Adrenal gland (tissue), 12 donors: ENCODE measurements around the gene PRR33. TPM values are rescaled to one million over a fixed set of nuclear protein-coding genes. Genes with fewer than 3 reads are reported as not detected.

ENCODE experiments used
- DNase-seq, 7 donors: peaks; one replicate each; pipeline ENCODE4 v3.0.0-alpha.2; 2019 to 2020
- H3K27ac ChIP-seq, 5 donors: fragments of 200-600 bp; sonication (generic) in 4 of 5; 1 replicate in 3 of 5; 2 replicates in 2 of 5; pipeline versions ENCODE4 v1.5.1 to v1.8.0; 2016 to 2020; ENCODE audit warnings: mild to moderate bottlenecking in 1 of 5
- H3K27me3 ChIP-seq: fragments of 200-600 bp; 2 replicates; pipeline ENCODE4 v1.8.0; 2021
- H3K36me3 ChIP-seq, 2 donors: fragments of 200-600 bp; replicated peaks in 1 of 2; 1 replicate in 1 of 2; 2 replicates in 1 of 2; pipeline versions ENCODE4 v1.5.1 to v1.8.0; 2018 to 2022
- H3K4me1 ChIP-seq, 2 donors: fragments of 200-600 bp; replicated peaks in 1 of 2; 1 replicate in 1 of 2; 2 replicates in 1 of 2; pipeline versions ENCODE4 v1.5.1 to v1.8.0; 2018 to 2021
- H3K4me3 ChIP-seq, 4 donors: fragments of 200-600 bp; sonication (generic) in 3 of 4; one replicate each; pipeline ENCODE4 v1.5.1; 2016 to 2018
- H3K9me3 ChIP-seq, 3 donors: fragments of 200-600 bp; sonication (generic) in 1 of 3; replicated peaks in 1 of 3; 1 replicate in 2 of 3; 2 replicates in 1 of 3; pipeline versions ENCODE4 v1.5.1 to v1.8.0; 2016 to 2021
- POLR2A ChIP-seq, 2 donors: fragments of 450-650 bp; IDR thresholded peaks; one replicate each; pipeline ENCODE4 v1.6.1; 2017; ENCODE audit warnings: antibody characterized with exemption in 2 of 2, mild to moderate bottlenecking in 2 of 2, moderate library complexity in 1 of 2
- WGBS, 4 donors: extraction: QIAGEN DNeasy Blood & Tissue Kit in 2 of 4; methylation state at CpG; one replicate each; pipeline versions ENCODE4 v1.1.5 to v1.1.7; 2013 to 2017; 5-methylcytosine and 5-hydroxymethylcytosine counted together
- intact Hi-C, 2 donors: fragments of 100-400 bp; cut with DNase I; formaldehyde crosslinking; loops; one replicate each; pipeline versions ENCODE4 v1.14.1 to v1.15.0; 2022 to 2023
- polyA plus RNA-seq, 3 donors: library from polyadenylated mRNA; stranded (reverse); fragments of 200-250 nt in 2 of 3; fragments of 350-450 nt in 1 of 3; fragmentation: Illumina TruSeq in 1 of 3; extraction: RNeasy Lipid Tissue Mini Kit (QIAGEN cat#74804) in 1 of 3; gene quantifications; one replicate each; pipeline ENCODE4 v1.2.3, GENCODE V29; 2013 to 2014
- total RNA-seq, 9 donors: library from RNA; depleted of rRNA in 4 of 9; stranded (reverse); fragments of >200 nt in 4 of 9; fragments of 120-200 nt in 1 of 9; fragmentation: NEBNext Ultra II Directional in 1 of 9; extraction: Animal tissue kit (Norgen Biotek cat#: 25700) in 1 of 9; gene quantifications; one replicate each; pipeline versions ENCODE4 v1.1.0 to v1.2.4, GENCODE V29; 2013 to 2023
- TF ChIP-seq, protein P1 (sequence below), 6 experiments: fragments of 450-650 bp in 4 of 6; fragments of 200-600 bp in 2 of 6; sonication (generic) in 1 of 6; IDR thresholded peaks; 1 replicate in 5 of 6; 2 replicates in 1 of 6; pipeline versions ENCODE4 v1.5.1 to v1.8.0; 2016 to 2021; ENCODE audit warnings: antibody characterized with exemption in 6 of 6, mild to moderate bottlenecking in 2 of 6, moderate library complexity in 1 of 6
- donor health status: healthy with polysubstance abuse.
- donor health status: Bipolar disorder and iron deficiency.
- donor health status: DM: yes; HTN: yes; CAD: no.
- donor health status: DM: no; HTN: no; CAD: no.
- donor health status: DM: no; HTN: no; CAD: no.
- donor health status: DM: yes; HTN: yes; CAD: no.

The PRR33 gene
- total and polyA plus RNA-seq, 12 donors, result 0.07 to 2.3 (median 0.25) TPM; not detected in 6

GRCh38 chr11:1841511-1842148 lies 50.1 kb downstream of the PRR33 start:
- no peaks in the 10 kb centered on the region for H3K36me3 ChIP-seq
- WGBS, 4 donors, result 75 to 82% (median 80%) methylated on average over 9 to 19 of the region's 19 CpGs
- DNase-seq, result peak in 3 of 7 donors; percentile 23 to 54 (median 39)
- H3K9me3 ChIP-seq, result no peaks in the 10 kb centered on the region
- TF ChIP-seq, protein P1, sequence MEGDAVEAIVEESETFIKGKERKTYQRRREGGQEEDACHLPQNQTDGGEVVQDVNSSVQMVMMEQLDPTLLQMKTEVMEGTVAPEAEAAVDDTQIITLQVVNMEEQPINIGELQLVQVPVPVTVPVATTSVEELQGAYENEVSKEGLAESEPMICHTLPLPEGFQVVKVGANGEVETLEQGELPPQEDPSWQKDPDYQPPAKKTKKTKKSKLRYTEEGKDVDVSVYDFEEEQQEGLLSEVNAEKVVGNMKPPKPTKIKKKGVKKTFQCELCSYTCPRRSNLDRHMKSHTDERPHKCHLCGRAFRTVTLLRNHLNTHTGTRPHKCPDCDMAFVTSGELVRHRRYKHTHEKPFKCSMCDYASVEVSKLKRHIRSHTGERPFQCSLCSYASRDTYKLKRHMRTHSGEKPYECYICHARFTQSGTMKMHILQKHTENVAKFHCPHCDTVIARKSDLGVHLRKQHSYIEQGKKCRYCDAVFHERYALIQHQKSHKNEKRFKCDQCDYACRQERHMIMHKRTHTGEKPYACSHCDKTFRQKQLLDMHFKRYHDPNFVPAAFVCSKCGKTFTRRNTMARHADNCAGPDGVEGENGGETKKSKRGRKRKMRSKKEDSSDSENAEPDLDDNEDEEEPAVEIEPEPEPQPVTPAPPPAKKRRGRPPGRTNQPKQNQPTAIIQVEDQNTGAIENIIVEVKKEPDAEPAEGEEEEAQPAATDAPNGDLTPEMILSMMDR (IDR thresholded peaks at IDR 0.05), result peak in 1 of 6 experiments; percentile 16
- no peak for TF ChIP-seq POLR2A (IDR thresholded peaks at IDR 0.05)
- intact Hi-C loops, result no loop called here
- no peaks in the 10 kb centered on the region for H3K27me3 ChIP-seq
- H3K27ac ChIP-seq, result peak overlapping the region in 4 of 5 donors; percentile 76 to 96 (median 94)
- peaks cover 55 to 56% of the 10 kb centered on the region in 2 donors for H3K4me1 ChIP-seq
- H3K4me3 ChIP-seq, result no peak overlapping the region

DNA sequence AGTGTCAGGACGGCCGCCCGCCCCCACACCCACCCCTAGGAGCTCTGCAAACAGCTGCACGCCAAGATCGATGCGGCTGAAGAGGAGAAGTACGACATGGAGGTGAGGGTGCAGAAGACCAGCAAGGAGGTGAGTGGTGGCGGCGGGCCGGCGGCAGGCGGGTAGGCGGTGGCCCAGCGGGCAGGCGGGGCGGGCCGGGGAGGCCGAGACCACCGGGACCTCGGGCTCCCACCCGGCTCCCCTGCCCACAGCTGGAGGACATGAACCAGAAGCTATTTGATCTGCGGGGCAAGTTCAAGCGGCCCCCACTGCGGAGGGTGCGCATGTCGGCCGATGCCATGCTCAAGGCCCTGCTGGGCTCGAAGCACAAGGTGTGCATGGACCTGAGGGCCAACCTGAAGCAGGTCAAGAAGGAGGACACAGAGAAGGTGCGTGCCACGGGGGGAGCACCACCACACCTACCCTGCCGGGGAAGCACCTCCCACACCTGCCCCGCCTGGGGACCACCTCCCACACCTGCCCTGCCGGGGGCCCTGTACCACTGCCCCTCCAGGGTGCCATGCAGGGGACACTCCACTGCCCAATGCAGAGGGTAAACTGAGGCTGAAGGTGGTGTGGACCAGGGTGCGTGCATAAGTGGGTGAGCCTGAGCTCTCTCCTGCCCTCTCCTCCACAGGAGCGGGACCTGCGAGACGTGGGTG lies 50.8 kb downstream of the PRR33 start:
- no peaks in the 10 kb centered on the region for H3K36me3 ChIP-seq
- peak overlapping the region in 4 of 5 donors; percentile 76 to 96 (median 94) for H3K27ac ChIP-seq
- no peak overlapping the region for H3K4me3 ChIP-seq
- TF ChIP-seq POLR2A (IDR thresholded peaks at IDR 0.05), result no peak
- TF ChIP-seq, protein P1 (IDR thresholded peaks at IDR 0.05), result no peak
- peak in 3 of 7 donors; percentile 27 to 36 (median 27) for DNase-seq
- H3K27me3 ChIP-seq, result no peaks in the 10 kb centered on the region
- 86 to 96% (median 93%) methylated on average over 22 to 37 of the region's 37 CpGs for WGBS, 4 donors
- H3K9me3 ChIP-seq, result no peaks in the 10 kb centered on the region
- intact Hi-C loops, result no loop called here
- peaks cover 48 to 49% of the 10 kb centered on the region in 2 donors for H3K4me1 ChIP-seq

DNA sequence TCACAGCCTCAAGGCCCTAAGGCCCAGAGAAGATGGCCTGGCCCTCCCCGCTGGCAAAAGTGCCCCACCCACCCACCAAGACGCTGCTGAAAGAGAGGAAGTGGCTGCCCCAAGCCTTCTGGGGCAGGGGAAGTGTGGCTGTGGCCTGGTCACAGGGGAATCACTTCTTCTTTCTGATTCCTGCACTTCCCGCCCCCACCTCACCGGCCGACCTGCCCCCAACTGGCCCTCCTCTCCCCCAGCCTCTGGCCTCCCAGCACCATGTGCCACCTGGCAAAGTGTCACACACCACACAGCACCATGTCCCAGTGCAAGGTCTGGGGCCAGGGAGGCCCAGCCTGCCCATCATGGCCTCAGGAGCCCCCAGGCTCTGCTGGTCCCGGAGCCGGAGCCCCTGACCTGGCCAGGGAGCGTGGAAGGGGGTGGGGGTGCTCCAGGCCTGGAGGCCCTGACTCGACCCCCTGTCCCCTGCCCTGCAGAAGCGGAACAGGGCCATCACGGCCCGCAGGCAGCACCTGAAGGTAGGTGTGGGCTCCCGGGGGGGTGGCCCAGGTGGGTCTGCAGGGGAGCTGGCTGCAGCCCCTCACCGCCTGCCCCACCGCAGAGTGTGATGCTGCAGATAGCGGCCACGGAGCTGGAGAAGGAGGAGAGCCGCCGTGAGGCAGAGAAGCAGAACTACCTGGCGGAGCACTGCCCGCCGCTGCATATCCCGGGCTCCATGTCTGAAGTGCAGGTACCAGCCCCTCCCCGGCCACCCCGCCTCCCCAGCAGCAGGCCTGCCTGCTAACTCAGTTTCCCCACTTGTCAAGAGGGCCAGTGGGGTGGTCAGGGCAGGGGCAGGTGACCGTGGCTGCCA lies 51.5 kb downstream of the PRR33 start:
- WGBS, 4 donors, result 71 to 87% (median 83%) methylated on average over 7 to 26 of the region's 26 CpGs
- Histone ChIP-seq H3K4me3 (no peak overlapping the region), H3K27me3 (no peaks in the 10 kb centered on the region), H3K36me3 (no peaks in the 10 kb centered on the region), H3K9me3 (no peaks in the 10 kb centered on the region), H3K4me1 (peaks cover 40 to 41% of the 10 kb centered on the region in 2 donors), H3K27ac (peak overlapping the region in 2 of 5 donors; percentile 17 to 60)
- intact Hi-C loops, result loop anchor here (5.0 kb wide), 3 partner anchors 82 to 312 kb away; no protein-coding TSS in a partner anchor
- peak in 5 of 7 donors; percentile 47 to 68 (median 56) for DNase-seq
- no peak for TF ChIP-seq POLR2A (IDR thresholded peaks at IDR 0.05)
- TF ChIP-seq, protein P1 (IDR thresholded peaks at IDR 0.05), result no peak
